SH-SY5Y (cell line): ENCODE data around the gene XPO4.

Experiments used
- GATA2 ChIP-seq: IDR thresholded peaks from 2 replicates; pipeline ENCODE4 v1.6.1; 2011; ENCODE audit warnings: mild to moderate bottlenecking, low read depth, low read length
- GATA3 ChIP-seq: IDR thresholded peaks from 2 replicates; pipeline ENCODE4 v1.6.1; 2011; ENCODE audit warnings: low read depth, mild to moderate bottlenecking, low read length, moderate library complexity

The XPO4 gene

DNA sequence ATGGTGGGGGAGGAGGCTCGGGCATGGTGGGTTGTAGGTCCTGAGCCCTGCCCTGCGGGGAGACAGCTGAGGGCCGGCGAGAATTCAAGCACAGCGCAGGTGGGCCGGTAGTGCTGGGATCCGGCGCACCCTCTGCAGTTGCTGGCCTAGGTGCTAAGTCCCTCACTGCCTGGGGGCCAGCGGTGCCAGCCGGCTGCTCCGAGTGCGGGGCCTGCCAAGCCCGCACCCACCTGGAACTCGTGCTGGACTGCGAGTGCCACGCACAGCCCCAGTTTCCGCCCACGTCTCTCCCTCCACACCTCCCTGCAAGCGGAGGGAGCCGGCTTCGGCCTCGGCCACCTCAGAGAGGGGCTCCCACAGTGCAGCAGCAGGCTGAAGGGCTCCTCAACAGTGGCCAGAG is 162.5 kb downstream of the XPO4 start:
- TF ChIP-seq GATA3 (no peak), GATA2 (no peak)

DNA sequence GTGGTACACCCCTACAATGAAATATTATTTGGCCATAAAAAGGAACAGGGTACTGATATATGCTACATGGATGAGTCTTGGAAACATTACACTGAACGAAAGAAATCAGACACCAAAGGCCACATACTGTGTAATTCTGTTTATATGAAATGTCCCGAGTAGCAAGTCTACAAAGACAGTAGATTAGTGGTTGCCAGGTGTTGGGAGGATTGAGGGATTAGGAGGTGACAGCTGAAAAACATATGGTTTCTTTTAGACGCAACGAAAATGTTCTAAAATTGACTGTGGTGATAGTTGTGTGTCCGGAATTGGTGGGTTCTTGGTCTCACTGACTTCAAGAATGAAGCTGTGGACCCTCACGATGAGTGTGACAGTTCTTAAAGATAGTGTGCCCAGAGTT is 163.9 kb downstream of the XPO4 start:
- TF ChIP-seq GATA2 = no peak
- TF ChIP-seq GATA3 = no peak

- no peak for TF ChIP-seq GATA2
- no peak for TF ChIP-seq GATA3
These were observed 172.6 kb downstream of the XPO4 start for GRCh38 chr13:20729633-20730585.

- TF ChIP-seq GATA2 (no peak), GATA3 (no peak)
These were observed 173.8 kb downstream of the XPO4 start for GRCh38 chr13:20728579-20729311.

GRCh38 chr13:20727856-20728255 is 174.7 kb downstream of the XPO4 start:
- TF ChIP-seq GATA2 (no peak), GATA3 (no peak)
